ENCODE data around the gene CTDNEP1.

DNA sequence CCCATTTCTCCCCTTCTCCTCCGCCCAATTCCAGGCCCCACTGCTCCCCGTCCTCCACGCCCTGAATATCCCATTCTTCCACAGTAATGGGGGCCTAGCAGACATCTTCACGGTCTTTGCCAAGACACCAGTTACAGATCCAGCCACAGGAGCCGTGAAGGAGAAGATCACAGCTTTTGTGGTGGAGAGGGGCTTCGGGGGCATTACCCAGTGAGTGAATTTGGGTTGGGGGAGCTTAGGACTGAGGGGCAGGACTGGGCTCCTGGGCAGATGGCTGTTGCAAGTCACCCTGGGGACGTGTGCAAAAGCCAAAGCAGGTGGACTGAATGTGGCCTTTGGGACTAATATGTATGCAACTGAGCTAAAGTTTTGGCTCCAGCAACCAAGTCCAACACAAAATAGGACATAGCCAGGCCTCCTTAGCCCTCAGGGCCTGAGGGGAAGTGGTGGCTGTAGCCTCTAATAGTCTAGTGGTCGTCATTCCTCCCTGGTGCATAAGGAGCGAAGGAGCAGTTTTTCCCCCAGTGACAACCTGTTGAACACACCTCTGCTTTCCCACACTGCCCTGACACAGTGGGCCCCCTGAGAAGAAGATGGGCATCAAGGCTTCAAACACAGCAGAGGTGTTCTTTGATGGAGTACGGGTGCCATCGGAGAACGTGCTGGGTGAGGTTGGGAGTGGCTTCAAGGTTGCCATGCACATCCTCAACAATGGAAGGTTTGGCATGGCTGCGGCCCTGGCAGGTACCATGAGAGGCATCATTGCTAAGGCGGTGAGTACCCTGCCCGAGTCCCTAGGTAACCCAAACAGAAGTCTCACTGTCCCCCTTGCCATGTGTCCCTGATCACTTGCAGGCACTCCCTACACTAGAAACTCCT lies 29.2 kb downstream of the CTDNEP1 start:
- TF ChIP-seq, protein P1, sequence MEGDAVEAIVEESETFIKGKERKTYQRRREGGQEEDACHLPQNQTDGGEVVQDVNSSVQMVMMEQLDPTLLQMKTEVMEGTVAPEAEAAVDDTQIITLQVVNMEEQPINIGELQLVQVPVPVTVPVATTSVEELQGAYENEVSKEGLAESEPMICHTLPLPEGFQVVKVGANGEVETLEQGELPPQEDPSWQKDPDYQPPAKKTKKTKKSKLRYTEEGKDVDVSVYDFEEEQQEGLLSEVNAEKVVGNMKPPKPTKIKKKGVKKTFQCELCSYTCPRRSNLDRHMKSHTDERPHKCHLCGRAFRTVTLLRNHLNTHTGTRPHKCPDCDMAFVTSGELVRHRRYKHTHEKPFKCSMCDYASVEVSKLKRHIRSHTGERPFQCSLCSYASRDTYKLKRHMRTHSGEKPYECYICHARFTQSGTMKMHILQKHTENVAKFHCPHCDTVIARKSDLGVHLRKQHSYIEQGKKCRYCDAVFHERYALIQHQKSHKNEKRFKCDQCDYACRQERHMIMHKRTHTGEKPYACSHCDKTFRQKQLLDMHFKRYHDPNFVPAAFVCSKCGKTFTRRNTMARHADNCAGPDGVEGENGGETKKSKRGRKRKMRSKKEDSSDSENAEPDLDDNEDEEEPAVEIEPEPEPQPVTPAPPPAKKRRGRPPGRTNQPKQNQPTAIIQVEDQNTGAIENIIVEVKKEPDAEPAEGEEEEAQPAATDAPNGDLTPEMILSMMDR (IDR thresholded peaks at IDR 0.05), result no peak
- TF ChIP-seq, protein P2, sequence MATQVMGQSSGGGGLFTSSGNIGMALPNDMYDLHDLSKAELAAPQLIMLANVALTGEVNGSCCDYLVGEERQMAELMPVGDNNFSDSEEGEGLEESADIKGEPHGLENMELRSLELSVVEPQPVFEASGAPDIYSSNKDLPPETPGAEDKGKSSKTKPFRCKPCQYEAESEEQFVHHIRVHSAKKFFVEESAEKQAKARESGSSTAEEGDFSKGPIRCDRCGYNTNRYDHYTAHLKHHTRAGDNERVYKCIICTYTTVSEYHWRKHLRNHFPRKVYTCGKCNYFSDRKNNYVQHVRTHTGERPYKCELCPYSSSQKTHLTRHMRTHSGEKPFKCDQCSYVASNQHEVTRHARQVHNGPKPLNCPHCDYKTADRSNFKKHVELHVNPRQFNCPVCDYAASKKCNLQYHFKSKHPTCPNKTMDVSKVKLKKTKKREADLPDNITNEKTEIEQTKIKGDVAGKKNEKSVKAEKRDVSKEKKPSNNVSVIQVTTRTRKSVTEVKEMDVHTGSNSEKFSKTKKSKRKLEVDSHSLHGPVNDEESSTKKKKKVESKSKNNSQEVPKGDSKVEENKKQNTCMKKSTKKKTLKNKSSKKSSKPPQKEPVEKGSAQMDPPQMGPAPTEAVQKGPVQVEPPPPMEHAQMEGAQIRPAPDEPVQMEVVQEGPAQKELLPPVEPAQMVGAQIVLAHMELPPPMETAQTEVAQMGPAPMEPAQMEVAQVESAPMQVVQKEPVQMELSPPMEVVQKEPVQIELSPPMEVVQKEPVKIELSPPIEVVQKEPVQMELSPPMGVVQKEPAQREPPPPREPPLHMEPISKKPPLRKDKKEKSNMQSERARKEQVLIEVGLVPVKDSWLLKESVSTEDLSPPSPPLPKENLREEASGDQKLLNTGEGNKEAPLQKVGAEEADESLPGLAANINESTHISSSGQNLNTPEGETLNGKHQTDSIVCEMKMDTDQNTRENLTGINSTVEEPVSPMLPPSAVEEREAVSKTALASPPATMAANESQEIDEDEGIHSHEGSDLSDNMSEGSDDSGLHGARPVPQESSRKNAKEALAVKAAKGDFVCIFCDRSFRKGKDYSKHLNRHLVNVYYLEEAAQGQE (IDR thresholded peaks at IDR 0.05; ENCODE audit: low read depth, low read length), result no peak
